ENCODE data around the gene LRRC41.

DNA sequence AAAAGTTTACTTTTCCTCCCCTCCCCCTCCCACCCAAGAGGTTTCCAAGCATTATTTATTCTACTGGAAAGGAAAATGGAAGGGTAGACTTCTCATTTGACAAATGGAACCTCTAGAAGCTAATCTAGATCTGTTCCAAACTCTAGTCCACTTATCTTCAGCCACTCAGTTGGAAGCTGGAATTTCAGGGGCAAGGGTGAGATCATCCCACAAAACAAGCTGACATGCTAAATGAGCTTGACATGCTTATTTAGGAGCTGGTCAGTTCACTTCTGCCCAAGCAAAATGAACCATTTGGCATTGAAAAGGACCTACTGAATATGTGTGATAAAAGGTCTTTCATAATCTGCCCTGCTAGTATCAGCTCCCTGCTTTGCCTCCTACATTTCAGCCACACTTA lies 5.0 kb downstream of the LRRC41 start:
- TF ChIP-seq POLR2AphosphoS5 (IDR thresholded peaks at IDR 0.05), result no peak
- TF ChIP-seq, protein P1, sequence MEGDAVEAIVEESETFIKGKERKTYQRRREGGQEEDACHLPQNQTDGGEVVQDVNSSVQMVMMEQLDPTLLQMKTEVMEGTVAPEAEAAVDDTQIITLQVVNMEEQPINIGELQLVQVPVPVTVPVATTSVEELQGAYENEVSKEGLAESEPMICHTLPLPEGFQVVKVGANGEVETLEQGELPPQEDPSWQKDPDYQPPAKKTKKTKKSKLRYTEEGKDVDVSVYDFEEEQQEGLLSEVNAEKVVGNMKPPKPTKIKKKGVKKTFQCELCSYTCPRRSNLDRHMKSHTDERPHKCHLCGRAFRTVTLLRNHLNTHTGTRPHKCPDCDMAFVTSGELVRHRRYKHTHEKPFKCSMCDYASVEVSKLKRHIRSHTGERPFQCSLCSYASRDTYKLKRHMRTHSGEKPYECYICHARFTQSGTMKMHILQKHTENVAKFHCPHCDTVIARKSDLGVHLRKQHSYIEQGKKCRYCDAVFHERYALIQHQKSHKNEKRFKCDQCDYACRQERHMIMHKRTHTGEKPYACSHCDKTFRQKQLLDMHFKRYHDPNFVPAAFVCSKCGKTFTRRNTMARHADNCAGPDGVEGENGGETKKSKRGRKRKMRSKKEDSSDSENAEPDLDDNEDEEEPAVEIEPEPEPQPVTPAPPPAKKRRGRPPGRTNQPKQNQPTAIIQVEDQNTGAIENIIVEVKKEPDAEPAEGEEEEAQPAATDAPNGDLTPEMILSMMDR (IDR thresholded peaks at IDR 0.05 in 8 of 11, conservative IDR thresholded peaks at IDR 0.05 in 3 of 11), result no peak
- TF ChIP-seq POLR2A (IDR thresholded peaks at IDR 0.05), result no peak

Data from spleen (tissue), 7 donors.